Fibroblast of skin of abdomen (primary cell): ENCODE measurements around the gene MTCL3.

ENCODE experiments used
- DNase-seq: peaks from one replicate; pipeline ENCODE4 v3.0.0-alpha.2; 2013

Gene MTCL3

DNA sequence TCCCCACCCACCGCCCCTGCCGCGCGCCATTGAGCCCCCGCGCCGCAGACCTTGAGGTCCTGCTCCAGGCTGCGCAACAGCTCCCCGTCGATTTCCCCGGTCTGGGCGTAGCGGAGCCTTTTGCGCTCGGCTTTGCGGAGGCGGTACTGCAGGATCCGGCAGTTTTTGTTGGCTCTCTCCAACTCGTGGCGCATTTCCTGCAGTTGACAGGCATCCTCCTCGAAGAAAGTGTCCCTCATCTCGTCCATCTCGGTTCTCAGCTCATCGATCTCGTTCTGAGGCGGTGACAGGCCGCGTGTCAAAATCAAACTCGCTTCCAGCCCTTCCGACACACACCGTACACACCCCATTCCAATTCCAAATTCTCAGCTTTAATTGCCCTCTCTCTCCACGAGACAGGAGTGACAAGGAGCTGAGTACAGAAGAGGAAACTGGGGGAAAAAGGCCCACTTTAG lies 4.3 kb downstream of the MTCL3 start:
- DNase-seq, result peak; percentile 56

DNA sequence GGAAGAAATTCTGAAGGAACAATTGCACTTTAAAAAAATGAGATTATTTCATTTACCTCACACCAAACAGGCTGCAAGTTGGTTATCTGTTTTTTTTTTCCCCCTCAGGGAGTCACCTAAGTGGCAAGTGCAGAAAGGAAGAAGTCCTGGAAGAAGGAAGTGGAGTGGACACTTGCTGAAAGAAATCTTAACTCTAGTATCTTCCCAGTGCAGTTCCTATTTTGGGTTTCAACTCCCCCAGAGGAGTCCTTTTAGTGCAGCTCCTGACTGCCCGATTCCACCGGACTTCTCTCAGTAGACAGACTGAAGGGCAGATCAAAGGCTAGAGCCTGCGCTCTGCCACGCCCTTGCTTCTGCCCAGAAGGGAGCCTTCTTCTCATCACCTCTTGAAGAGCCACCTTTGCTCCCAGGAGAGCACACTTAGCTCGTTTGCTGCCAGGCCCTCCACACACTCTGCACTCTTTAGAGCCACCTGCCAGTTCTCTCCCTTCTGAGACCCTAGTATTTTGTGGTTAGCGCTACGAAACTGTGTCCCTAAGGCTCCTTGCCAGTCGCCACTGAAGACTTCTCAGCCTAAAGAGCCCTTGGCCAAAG lies 4.9 kb downstream of the MTCL3 start:
- DNase-seq, result no peak

DNA sequence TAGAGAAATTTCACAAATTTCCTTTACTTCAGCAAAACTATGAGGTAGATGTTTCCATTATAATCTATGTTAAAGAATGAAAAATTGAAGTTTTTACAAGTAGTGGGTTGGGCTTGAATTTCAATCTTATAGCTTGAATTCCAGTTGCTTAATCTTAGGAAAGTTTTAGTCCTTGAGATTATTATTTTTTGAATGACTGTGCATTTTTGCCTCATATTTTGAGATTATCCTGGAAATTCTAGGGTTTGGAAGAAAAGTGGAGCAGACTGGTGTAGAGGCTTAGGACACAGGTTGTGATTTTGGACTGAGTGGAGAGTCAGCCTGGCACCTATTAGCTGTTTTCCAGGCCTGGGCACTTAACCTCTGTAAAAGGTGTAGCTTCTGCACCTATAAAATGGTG lies 5.7 kb downstream of the MTCL3 start:
- no peak for DNase-seq

DNA sequence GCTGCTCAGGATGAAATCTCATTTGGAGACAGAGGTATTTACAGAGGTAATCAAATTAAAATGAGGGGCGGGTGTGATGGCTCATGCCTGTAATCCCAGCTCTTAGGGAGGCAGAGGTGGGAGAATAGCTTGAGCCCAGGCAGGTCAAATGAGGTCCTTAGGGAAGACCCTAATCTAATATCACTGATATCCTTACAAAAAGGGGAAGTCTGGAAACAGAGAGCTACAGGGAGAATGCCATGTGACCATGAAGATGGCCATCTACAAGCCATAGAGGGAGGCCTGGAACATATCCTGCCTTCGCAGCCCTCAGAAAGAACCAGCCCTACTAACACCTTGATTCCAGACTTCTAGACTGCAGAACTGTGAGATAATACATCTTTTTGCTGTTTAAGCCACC lies 8.3 kb downstream of the MTCL3 start:
- DNase-seq, result no peak

DNA sequence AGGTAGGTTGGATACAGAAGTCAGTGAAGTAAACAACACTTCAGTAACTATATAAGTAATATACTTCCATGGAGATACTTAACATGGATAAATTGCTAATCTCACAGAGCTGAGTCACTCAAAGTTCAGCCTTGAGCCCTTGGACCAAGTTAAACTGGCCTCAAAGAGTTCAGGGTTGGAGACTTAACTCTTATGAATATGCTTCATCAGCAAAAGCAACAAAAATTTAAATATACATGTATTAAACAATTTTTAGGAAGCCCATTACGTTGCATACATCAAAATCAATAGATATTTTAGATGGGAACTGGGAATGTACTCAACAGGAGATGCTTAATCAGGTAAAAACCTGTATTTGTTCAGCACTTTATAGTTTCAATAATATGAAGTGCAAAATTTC lies 12.2 kb downstream of the MTCL3 start:
- DNase-seq, result no peak

DNA sequence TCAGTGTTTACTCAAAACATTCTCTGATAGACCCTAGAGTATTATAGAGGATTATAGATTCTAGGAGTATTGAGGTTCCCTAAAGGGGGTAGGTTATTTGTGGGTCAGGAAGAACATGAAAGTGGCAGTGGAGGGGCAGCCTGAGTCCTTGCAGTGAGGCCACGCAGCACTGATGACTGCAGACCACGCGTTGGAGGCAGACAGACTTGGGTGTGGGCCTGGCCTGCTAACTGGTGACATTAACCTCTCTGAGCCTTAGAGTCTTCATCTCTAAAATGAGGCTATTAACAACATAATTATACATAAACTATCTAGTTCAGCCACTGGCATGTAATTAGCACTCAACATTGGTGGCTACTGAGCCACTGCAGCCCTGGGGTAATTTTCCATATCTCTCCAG lies 16.1 kb downstream of the MTCL3 start:
- no peak for DNase-seq

DNA sequence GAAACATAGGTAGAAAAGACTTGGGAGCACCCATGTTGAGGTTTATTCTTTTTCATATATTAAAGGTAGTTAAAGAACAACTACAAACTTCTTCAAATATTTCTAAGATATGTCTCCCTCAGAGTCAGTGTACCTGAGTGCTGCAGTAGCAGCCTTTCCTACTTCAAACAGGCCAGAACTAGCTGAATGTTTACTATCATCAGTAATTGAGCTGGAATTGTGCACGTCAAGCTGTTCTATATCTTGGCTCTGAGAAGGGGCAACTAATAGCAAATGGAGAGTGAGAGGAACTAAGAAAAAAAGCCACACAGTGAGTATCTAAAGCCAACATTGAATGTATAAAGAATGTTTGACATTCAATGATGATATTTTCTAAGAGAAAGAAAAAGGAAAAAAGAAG lies 21.7 kb downstream of the MTCL3 start:
- DNase-seq, result no peak

DNA sequence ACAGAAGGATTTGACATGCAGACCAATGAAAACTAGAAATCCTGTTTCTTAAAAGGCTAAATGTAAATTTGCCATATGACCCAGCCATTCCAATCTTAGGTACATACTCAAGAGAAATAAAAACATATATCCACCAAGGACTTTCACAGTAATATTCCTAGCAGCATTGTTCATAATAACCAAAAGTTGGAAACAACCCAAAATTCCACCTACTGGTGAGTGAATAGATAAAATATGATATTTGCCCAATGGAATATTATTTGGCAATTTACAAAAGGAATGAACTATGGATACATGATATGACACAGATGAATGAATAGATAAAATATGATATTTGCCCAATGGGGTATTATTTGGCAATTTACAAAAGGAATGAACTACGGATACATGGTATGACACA lies 22.7 kb downstream of the MTCL3 start:
- DNase-seq, result no peak

DNA sequence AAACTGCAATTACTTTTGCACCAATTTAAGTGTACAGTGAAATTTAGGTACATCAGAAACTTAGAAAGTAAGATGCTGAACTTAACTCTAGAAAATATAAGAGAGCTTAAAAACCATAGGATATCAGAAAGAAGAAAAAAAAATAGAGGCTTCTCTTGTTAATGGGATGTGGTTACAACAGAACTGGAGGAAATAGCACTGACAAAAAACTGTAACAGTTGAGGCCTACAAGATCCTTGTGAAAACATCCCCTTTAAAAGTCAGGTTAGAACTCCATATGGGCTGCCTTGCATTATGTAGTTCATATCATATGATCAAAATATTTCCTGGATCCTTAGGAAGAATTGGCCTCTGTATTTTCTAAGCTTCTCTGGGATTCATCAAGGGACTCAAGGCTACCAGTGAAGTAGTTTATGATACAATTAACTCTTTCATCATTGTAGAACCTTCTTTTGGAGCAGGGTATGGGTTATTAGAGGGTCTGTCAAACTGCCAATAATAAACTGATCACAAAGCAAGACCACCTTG lies 24.8 kb downstream of the MTCL3 start:
- no peak for DNase-seq

DNA sequence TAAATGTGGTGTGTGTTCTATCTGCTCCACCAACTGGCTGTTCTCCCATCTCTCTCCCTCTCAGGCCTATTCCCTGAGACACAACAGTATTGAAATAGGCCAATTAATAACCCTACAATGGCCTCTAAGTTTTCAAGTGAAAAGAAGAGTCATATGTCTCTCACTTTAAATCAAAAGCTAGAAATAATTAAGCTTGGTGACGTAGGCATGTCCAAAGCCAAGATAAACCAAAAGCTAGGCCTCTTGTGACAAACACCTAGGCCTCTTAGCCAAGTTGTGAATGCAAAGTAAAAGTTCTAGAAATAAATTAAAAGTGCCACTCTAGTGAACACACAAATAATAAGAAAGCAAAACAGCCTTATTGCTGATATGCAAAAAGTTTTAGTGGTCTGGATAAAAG lies 29.9 kb downstream of the MTCL3 start:
- DNase-seq, result no peak

DNA sequence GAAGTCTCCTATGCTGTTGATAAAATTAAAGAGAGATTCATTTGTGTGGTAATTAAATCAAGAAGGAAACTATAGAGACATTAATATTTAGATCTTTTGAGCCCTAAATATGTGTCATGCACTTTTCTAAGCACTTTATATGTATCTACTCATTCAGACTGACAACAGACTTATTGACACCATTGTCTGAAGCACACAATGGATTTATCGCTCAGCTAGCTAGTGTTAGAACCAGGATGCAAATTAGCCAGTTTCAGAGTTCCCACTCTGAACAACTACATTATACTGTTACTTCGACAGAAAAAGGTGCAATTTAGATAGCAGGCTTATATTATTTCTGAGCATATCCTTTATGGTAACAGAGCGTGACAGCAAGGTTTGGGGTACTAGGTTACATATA lies 32.2 kb downstream of the MTCL3 start:
- no peak for DNase-seq

DNA sequence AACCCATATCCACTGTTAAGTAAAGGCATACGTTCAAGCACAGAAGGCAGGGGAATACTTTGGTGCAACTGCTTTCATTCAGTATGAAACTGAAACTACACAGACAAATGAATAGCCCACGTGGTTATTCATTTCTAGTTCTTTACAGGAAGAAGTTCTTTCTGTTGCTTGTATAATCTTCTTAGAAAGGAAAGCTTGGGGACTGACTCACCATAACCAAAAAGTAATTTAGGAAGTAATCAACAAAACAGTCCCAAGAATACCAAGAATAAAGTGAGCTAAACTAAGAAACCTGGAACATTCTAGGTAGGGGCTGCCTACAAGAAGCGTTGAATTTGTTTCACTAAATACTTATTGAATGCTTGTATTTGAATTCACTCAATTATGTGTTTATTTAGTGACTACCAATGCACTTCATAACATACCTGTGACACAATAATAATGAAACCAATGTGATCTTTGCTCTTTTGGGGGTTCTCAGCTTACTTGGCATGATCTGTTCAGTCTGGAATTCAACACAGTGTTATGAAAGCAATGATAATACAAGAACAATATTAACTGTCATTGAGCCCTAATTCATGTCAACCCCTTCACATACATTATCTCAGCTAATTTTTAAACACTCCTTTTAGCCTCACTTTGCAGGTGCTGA lies 34.8 kb downstream of the MTCL3 start:
- DNase-seq, result peak; percentile 52

DNA sequence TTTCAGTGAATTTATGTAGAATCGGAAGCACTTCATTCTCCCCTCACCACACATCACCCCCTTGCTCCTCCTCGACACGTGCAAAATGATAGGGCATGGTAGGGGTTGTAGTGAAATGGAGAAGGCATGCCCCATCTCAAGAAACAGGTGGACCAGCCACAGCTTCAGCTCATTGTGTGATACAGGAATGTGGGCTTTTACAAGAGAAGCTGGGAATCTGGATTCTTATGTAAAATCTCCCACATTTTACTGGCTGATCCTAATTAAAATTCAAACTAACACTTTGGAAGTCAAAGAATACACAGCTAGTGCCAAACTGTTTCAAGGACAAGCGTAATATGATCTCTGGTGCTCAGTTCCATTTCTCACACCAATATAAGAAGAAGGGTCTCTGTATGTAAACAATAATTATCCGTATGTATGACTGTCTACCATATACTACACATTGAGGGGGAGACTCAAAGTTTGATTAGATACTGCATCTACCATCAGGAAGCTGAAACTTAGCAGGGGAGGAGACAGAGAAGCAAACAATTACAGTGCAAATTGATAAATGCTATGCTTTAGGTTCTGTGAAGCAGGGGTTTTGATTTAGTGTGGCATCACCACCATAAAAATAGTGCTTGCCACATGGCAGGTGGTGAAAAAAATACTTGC lies 35.6 kb downstream of the MTCL3 start:
- DNase-seq, result no peak

DNA sequence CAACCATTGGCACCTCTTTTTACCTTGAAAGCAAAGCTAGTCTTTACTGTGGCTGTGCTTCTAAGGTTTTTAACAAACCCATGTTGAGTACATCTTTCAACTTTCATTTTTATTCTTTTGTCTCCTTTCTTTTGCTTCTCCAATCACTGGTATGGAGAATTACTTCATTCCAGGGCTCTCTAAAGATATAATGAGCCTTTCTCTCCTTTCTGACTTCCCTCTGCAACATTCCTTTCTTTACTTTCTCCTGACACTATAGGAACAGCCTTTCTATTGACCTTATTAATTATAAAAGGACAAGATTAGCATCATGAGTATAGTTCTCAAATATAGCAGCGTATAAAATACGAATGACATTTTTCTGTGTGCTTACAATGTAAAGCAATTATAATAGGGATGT lies 36.8 kb downstream of the MTCL3 start:
- no peak for DNase-seq

DNA sequence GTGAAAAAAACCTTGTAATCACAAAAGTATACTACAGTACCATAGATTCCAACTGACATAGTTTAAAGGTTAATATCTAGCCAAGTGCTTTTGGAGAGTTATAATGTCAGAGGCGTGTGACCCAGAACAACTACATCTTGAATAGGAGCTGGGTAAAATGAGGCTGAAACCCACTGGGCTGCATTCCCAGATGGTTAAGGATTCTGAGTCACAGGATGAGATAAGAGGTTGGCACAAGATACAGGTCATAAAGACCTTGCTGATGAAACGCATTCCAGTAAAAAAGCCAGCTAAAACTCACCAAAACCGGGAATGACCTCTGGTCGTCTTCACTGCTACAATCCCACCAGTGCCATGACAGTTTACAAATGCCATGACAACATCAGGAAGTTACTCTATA lies 37.5 kb downstream of the MTCL3 start:
- peak; percentile 18 for DNase-seq

DNA sequence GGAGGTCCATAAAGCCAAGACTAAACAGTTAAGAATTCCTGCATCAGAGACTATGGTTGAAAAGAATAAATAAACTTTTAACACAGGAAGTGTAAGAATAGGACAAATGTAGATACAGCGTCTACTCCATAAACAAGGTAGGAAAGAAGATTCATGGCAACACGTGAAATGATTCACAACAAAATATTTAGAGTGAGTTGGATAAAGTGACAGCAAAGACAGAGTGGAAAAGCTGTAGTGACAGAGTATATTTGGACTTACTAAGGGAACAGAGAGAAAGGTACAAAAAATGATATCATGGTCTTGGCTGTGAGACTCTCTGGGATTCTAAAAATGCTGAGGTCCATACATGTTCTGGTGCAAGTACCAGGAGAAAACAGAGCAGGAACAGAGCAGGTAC lies 38.0 kb downstream of the MTCL3 start:
- no peak for DNase-seq

DNA sequence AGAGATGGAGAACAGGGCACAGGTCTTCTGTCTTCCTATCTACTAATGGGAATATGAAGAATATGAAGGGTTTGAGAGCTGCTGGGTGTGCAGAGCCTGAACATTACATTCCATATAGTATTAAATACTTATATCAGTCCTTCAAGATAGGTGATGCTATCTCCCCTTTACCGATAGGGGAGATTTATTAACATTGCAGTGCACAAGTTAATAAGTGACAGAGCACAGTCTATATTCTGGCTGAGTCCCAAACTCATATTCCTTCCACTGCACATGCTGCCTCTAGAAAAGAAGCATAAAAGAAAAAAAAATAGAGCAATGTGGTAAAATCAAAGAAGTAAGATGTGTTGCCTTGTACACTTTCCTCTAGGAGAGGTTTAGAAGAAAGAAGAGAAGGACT lies 41.5 kb downstream of the MTCL3 start:
- no peak for DNase-seq

DNA sequence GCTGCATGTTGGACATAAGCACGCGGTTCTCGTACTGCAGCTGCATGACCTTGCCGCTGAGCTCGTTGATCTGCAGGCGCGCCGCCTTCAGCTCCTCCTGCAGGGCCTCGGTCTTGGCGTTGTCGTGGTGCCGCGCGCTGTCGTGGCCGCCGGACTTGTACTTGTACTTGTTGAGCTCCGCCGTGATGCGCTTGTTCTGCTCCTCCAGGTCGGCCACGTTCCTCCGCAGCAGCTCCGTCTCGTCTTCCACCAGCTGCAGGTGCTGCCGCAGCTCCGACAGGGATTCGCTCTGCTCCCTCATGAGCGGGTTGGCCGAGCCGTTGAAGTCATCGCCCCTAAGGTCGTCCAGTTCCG lies 43.3 kb downstream of the MTCL3 start:
- no peak for DNase-seq

DNA sequence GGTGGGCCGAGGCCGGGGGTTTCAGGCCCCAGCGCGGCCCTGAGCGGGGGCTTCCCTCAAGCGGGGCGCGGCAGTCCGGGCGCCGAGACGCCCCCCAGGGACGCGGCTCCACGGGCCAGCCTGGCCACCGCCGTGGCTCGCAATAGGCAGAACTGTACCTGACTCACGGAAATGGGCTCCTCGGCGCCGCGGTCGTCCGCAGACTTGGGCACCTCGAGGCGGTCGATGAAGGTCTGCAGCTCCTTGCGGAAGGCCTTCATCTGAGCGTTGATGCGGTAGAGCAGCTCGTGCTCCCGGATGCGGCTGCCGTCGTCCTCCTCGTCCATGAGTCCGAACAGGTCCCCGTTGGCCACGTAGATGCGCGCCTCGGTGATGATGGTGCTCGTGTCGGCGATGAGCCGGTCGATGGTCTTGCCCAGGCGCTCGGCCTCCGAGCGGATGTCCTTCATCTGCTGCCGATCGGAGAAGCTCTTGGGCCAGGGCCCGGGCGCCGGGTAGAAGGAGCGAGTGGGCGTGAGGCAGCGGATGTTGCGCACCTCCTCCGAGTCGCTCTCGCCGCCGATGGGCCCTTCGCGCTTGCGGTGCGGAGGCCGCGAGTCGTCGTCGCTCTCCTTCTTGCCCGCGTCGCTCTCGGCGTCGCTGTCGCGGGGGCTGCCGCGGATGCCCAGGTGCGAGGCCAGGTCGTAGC lies 43.9 kb downstream of the MTCL3 start:
- no peak for DNase-seq

DNA sequence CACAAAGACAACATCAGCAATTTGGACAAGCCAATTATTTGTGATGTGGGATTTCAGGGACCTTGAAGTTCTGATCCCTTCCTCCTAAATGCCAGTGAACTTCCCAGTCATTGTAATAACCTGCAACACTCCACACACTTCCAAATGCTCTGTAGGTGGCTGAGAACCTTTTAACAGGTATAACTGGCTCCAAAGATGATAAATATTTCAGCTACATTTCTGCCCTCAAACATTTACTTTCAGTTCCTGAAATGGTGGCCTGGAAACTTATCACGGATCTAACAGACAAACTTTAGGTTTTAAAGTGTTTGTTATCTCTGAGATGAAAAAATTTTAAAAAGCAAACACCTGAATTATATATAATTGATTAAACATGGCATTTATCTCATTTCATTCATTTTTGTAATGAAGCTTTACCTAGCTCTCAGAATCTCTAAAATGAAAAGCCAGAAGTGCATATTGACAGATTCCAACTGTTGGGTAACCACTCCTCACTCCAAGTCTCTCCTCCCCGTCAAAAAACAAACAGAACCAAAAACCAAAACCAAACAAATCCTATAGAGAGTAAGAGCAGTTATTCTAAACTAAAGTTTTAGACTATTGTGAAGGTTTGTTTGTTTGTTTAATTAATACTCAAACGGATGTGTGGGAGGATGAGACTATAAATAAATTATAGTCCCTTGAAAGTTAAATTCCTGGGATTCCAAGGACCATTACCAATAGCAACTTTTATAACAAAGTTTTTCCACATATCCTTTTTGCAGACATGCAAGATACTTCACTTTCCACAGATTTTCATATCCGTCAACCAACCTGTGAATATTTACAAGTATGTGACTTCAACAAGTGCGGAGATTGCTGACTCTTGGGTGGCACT lies 47.5 kb downstream of the MTCL3 start:
- no peak for DNase-seq

DNA sequence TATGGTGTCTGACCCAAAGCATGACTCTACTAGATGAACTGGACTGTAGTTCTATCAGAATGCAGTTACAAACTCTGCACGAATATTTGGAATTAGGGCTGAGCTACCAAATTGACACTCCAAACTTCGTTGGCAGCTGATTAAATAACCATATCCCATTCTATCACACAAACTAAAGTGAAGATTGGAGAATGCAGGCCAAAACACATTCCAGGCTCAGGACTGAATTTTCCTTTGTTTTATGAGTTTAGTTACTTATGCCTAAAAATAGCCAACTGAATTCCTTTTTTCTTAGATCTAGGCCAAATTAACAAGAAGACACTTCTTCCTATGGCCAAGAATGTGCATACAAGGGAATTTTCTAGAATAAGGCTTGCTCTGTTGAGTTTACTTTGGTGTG lies 50.2 kb downstream of the MTCL3 start:
- DNase-seq, result no peak

DNA sequence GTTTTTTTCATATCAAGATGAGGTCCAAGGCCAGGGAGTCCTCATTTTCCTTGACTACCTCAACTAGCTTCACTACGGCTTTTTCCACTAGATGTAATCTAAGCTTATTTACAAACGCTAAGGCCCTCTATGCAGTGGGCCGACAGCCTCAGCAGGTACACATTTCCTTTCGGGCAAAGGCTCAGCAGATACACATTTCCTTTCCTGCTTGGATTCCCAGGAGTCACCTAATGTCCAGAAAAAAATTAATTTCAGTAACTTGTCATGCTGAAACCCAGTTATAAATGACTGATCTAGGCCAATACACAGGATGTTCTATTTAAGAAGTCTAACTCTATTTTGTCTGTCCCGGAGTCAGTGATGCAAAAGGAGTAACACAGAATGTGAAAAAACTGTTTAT lies 52.7 kb downstream of the MTCL3 start:
- no peak for DNase-seq
